GM12878 (cell line): ENCODE data around the gene ITPRIP. TPM values are rescaled to one million over a fixed set of nuclear protein-coding genes. Genes with fewer than 3 reads are reported as not detected.

Source experiments
- ATAC-seq: fragments of 200-7000 bp; cut with Tn5 transposase; 3 replicates; pipeline ENCODE4 v1.9.1; 2020; ENCODE audit warnings: mild to moderate bottlenecking, moderate library complexity
- BruUV-seq: library from RNA; stranded (reverse); fragments of 400-500 nt; replicated peaks from 2 replicates; lab custom pipeline; 2021; lab: Mats Ljungman, UMichigan
- CTCF ChIA-PET: fragments of 300-600 bp; sonication (Branson Sonifier 250); formaldehyde crosslinking; extraction: SDS; loops from one replicate; lab custom pipeline; 2021; ENCODE audit warnings: inconsistent platforms; lab: Yijun Ruan, JAX
- POLR2A ChIA-PET: fragments of 350-600 bp; formaldehyde crosslinking; extraction: SDS; loops from one replicate; lab custom pipeline; 2021; ENCODE audit warnings: inconsistent platforms; lab: Charles Lee
- RAD21 ChIA-PET: fragments of 300-600 bp; sonication (Branson Sonifier 250); formaldehyde crosslinking; loops from one replicate; lab custom pipeline; 2023; ENCODE audit warnings: antibody characterized with exemption; ENCODE audit not compliant: unreplicated experiment; lab: Charles Lee
- SMC1A ChIA-PET: fragments of 300-600 bp; sonication (Branson Sonifier 250); formaldehyde crosslinking; loops from one replicate; lab custom pipeline; 2023; ENCODE audit not compliant: unreplicated experiment, uncharacterized antibody; lab: Charles Lee
- DNase-seq: peaks from one replicate; pipeline ENCODE4 v3.0.0-alpha.2; 2011; ENCODE audit warnings: low read depth, low spot score
- FAIRE-seq: peaks from 3 replicates; lab custom pipeline; 2011; peaks lifted over from hg19 to GRCh38; lab: Jason Lieb, UNC
- H2AFZ ChIP-seq: 2 replicates; pipeline ENCODE4 v1.6.0; 2011; ENCODE audit warnings: low read depth, low read length, control low read depth; ENCODE audit not compliant: control insufficient read depth
- H3K27ac ChIP-seq: 2 replicates; pipeline ENCODE4 v1.5.1; 2011; ENCODE audit warnings: control low read depth; ENCODE audit not compliant: control insufficient read depth, insufficient read depth
- H3K27me3 ChIP-seq, 2 experiments: replicated peaks in 1 of 2; 2 replicates each; pipeline versions ENCODE4 v1.6.0 to v1.6.1; 2011; ENCODE audit warnings: low read length in 1 of 2; ENCODE audit not compliant: control insufficient read depth in 2 of 2, insufficient read depth in 2 of 2
- H3K36me3 ChIP-seq, 2 experiments: 2 replicates each; pipeline ENCODE4 v1.5.1; 2011; ENCODE audit warnings: low read length in 1 of 2; ENCODE audit not compliant: control insufficient read depth in 2 of 2, insufficient read depth in 2 of 2
- H3K4me1 ChIP-seq: 2 replicates; pipeline ENCODE4 v1.6.1; 2011; ENCODE audit warnings: mild to moderate bottlenecking, low read length, moderate library complexity, mixed read lengths; ENCODE audit not compliant: control insufficient read depth, insufficient read depth
- H3K4me2 ChIP-seq: 2 replicates; pipeline ENCODE4 v1.6.0; 2011; ENCODE audit warnings: control low read depth; ENCODE audit not compliant: control insufficient read depth, insufficient read depth
- H3K4me3 ChIP-seq: fragments of 200-600 bp; sonication (generic); 2 replicates; pipeline ENCODE4 v1.5.1; 2016
- H3K79me2 ChIP-seq: 2 replicates; pipeline ENCODE4 v1.6.0; 2011; ENCODE audit warnings: low read length; ENCODE audit not compliant: control insufficient read depth, insufficient read depth
- H3K9ac ChIP-seq: 2 replicates; pipeline ENCODE4 v1.8.0; 2011; ENCODE audit warnings: low read length, control low read depth, mixed read lengths; ENCODE audit not compliant: control insufficient read depth, insufficient read depth
- H3K9me3 ChIP-seq: replicated peaks from 3 replicates; pipeline ENCODE4 v1.5.1; 2011; ENCODE audit warnings: mild to moderate bottlenecking, low read length; ENCODE audit not compliant: control insufficient read depth, insufficient read depth
- H4K20me1 ChIP-seq: 2 replicates; pipeline ENCODE4 v1.6.0; 2011; ENCODE audit not compliant: control insufficient read depth, insufficient read depth
- BRCA1 ChIP-seq: IDR thresholded peaks from 2 replicates; pipeline ENCODE4 v1.6.1; 2011; ENCODE audit warnings: low read depth, low read length, improper control_type of control experiment
- CBFB ChIP-seq: IDR thresholded peaks from 2 replicates; pipeline ENCODE4 v1.6.1; 2016; ENCODE audit warnings: antibody characterized with exemption, low read depth
- CHD1 ChIP-seq: IDR thresholded peaks from 2 replicates; pipeline ENCODE4 v1.6.1; 2012; ENCODE audit warnings: low read depth, low read length, improper control_type of control experiment
- CREM ChIP-seq: IDR thresholded peaks from 2 replicates; pipeline ENCODE4 v1.6.1; 2014; ENCODE audit warnings: antibody characterized with exemption, low read depth
- FOXM1 ChIP-seq: IDR thresholded peaks from 2 replicates; pipeline ENCODE4 v1.6.1; 2012; ENCODE audit warnings: low read depth, mild to moderate bottlenecking, inconsistent platforms, low read length, moderate library complexity
- KLF5 ChIP-seq: fragments of 450-650 bp; IDR thresholded peaks from 2 replicates; pipeline ENCODE4 v1.6.1; 2014; ENCODE audit warnings: mild to moderate bottlenecking; ENCODE audit not compliant: partially characterized antibody
- MEF2A ChIP-seq: IDR thresholded peaks from 2 replicates; pipeline ENCODE4 v1.6.1; 2011; ENCODE audit warnings: low read depth, mild to moderate bottlenecking, low read length, moderate library complexity; ENCODE audit not compliant: insufficient read depth
- NFYA ChIP-seq: IDR thresholded peaks from 2 replicates; pipeline ENCODE4 v1.6.1; 2011; ENCODE audit warnings: low read depth, mild to moderate bottlenecking, low read length, improper control_type of control experiment, borderline replicate concordance
- RAD51 ChIP-seq: fragments of 450-650 bp; IDR thresholded peaks from 2 replicates; pipeline ENCODE4 v1.6.1; 2016; ENCODE audit warnings: moderate library complexity, mild to moderate bottlenecking, inconsistent platforms
- STAT3 ChIP-seq: IDR thresholded peaks from 2 replicates; pipeline ENCODE4 v1.6.1; 2011; ENCODE audit warnings: low read depth, low read length, improper control_type of control experiment
- WGBS: methylation state at CpG from one replicate; pipeline ENCODE4 v1.1.6; 2016; ENCODE audit warnings: low lambda C conversion rate; ENCODE audit not compliant: insufficient replicate concordance, insufficient coverage; ENCODE audit errors: missing lambda C conversion rate; 5-methylcytosine and 5-hydroxymethylcytosine counted together
- in situ Hi-C: fragments of 300-500 bp; cut with MboI; formaldehyde crosslinking; loops from 9 replicates; pipeline ENCODE4 v1.14.3; 2018; ENCODE audit warnings: mixed read lengths
- intact Hi-C: fragments of 100-400 bp; cut with micrococcal nuclease; formaldehyde crosslinking; loops from one replicate; pipeline ENCODE4 v1.14.2; 2022; ENCODE audit not compliant: unreplicated experiment
- polyA plus RNA-seq, 11 experiments: library from polyadenylated mRNA; depleted of rRNA in 4 of 11; unstranded in 6 of 11; stranded (reverse) in 5 of 11; fragments of >200 nt; fragmentation: Nextera tagmentation in 4 of 11; fragmentation: Illumina TruSeq in 1 of 11; extraction: Ambion mirVana in 4 of 11; extraction: Trizol in 1 of 11; gene quantifications; 1 replicate in 1 of 11; 2 replicates in 10 of 11; pipeline versions ENCODE4 v1.2.1 to v1.2.3, GENCODE V29; 2011 to 2016; ENCODE audit warnings: inconsistent platforms in 2 of 11, missing spikeins in 2 of 11, low read depth in 1 of 11
- total RNA-seq, 4 experiments: library from RNA; depleted of rRNA in 3 of 4; stranded (reverse); fragments of >200 nt in 3 of 4; fragmentation: Illumina TruSeq in 1 of 4; extraction: Trizol in 1 of 4; gene quantifications; 2 replicates each; pipeline versions ENCODE4 v1.2.1 to v1.2.3, GENCODE V29; 2013 to 2021
- TF ChIP-seq, protein P1 (sequence below): fragments of 450-650 bp; IDR thresholded peaks from 2 replicates; pipeline ENCODE4 v1.6.1; 2017; ENCODE audit warnings: low read depth, mild to moderate bottlenecking, moderate library complexity
- TF ChIP-seq, protein P2 (sequence below): IDR thresholded peaks from 2 replicates; pipeline ENCODE4 v1.6.1; 2011; ENCODE audit warnings: borderline replicate concordance, low read depth, mild to moderate bottlenecking, moderate library complexity, low read length; ENCODE audit not compliant: insufficient read depth, poor library complexity, severe bottlenecking
- TF ChIP-seq, protein P3 (sequence below): IDR thresholded peaks from 2 replicates; pipeline ENCODE4 v1.6.1; 2012; ENCODE audit warnings: improper control_type of control experiment, low read depth, low read length; ENCODE audit not compliant: insufficient replicate concordance
- TF ChIP-seq, protein P4 (sequence below): fragments of 450-650 bp; IDR thresholded peaks from 2 replicates; pipeline ENCODE4 v1.6.1; 2016; ENCODE audit warnings: mild to moderate bottlenecking

Gene ITPRIP
- total and polyA plus RNA-seq, 10 of the 15 experiments (the other 5 are each of a cell fraction or from before 2014, with no cell fraction given), result 0.82 to 10.4 (median 5.9) TPM

DNA sequence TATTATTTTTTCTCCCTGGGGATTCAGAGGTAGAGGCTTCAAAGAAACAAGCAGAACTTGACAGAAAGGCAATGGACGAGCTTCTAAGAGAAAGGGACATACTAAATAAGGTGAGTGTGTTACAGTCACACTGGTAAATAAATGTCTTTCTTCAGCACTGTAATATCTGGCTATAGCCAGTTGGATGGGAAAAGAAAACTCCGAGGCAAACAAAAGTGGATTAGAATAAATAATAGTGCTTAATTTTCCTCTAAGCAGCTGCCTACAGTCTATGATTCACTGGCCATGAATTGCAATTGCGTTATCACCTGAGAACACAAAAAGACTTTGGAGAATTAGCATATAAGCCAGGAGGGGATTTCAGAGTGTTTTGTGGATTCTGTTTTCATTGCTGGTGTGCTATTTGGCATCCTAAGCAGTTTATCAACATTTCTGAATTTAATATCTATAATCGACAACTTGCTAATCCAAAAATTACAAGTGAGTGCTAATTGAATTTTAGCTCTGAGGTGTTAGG, 38.6 kb upstream of the ITPRIP start:
- SMC1A ChIA-PET, result no interaction called here
- no peak for TF ChIP-seq FOXM1
- TF ChIP-seq CREM, result no peak
- TF ChIP-seq, protein P1, sequence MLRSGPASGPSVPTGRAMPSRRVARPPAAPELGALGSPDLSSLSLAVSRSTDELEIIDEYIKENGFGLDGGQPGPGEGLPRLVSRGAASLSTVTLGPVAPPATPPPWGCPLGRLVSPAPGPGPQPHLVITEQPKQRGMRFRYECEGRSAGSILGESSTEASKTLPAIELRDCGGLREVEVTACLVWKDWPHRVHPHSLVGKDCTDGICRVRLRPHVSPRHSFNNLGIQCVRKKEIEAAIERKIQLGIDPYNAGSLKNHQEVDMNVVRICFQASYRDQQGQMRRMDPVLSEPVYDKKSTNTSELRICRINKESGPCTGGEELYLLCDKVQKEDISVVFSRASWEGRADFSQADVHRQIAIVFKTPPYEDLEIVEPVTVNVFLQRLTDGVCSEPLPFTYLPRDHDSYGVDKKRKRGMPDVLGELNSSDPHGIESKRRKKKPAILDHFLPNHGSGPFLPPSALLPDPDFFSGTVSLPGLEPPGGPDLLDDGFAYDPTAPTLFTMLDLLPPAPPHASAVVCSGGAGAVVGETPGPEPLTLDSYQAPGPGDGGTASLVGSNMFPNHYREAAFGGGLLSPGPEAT, result no peak
- TF ChIP-seq KLF5, result no peak
- no peak for TF ChIP-seq RAD51
- no peak for TF ChIP-seq NFYA
- TF ChIP-seq, protein P2, sequence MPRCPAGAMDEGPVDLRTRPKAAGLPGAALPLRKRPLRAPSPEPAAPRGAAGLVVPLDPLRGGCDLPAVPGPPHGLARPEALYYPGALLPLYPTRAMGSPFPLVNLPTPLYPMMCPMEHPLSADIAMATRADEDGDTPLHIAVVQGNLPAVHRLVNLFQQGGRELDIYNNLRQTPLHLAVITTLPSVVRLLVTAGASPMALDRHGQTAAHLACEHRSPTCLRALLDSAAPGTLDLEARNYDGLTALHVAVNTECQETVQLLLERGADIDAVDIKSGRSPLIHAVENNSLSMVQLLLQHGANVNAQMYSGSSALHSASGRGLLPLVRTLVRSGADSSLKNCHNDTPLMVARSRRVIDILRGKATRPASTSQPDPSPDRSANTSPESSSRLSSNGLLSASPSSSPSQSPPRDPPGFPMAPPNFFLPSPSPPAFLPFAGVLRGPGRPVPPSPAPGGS, result no peak
- TF ChIP-seq STAT3, result no peak
- TF ChIP-seq MEF2A, result no peak
- TF ChIP-seq BRCA1, result no peak
- TF ChIP-seq CHD1, result no peak
- no peak for TF ChIP-seq CBFB
- TF ChIP-seq, protein P3, sequence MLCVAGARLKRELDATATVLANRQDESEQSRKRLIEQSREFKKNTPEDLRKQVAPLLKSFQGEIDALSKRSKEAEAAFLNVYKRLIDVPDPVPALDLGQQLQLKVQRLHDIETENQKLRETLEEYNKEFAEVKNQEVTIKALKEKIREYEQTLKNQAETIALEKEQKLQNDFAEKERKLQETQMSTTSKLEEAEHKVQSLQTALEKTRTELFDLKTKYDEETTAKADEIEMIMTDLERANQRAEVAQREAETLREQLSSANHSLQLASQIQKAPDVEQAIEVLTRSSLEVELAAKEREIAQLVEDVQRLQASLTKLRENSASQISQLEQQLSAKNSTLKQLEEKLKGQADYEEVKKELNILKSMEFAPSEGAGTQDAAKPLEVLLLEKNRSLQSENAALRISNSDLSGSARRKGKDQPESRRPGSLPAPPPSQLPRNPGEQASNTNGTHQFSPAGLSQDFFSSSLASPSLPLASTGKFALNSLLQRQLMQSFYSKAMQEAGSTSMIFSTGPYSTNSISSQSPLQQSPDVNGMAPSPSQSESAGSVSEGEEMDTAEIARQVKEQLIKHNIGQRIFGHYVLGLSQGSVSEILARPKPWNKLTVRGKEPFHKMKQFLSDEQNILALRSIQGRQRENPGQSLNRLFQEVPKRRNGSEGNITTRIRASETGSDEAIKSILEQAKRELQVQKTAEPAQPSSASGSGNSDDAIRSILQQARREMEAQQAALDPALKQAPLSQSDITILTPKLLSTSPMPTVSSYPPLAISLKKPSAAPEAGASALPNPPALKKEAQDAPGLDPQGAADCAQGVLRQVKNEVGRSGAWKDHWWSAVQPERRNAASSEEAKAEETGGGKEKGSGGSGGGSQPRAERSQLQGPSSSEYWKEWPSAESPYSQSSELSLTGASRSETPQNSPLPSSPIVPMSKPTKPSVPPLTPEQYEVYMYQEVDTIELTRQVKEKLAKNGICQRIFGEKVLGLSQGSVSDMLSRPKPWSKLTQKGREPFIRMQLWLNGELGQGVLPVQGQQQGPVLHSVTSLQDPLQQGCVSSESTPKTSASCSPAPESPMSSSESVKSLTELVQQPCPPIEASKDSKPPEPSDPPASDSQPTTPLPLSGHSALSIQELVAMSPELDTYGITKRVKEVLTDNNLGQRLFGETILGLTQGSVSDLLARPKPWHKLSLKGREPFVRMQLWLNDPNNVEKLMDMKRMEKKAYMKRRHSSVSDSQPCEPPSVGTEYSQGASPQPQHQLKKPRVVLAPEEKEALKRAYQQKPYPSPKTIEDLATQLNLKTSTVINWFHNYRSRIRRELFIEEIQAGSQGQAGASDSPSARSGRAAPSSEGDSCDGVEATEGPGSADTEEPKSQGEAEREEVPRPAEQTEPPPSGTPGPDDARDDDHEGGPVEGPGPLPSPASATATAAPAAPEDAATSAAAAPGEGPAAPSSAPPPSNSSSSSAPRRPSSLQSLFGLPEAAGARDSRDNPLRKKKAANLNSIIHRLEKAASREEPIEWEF, result no peak
- TF ChIP-seq, protein P4, sequence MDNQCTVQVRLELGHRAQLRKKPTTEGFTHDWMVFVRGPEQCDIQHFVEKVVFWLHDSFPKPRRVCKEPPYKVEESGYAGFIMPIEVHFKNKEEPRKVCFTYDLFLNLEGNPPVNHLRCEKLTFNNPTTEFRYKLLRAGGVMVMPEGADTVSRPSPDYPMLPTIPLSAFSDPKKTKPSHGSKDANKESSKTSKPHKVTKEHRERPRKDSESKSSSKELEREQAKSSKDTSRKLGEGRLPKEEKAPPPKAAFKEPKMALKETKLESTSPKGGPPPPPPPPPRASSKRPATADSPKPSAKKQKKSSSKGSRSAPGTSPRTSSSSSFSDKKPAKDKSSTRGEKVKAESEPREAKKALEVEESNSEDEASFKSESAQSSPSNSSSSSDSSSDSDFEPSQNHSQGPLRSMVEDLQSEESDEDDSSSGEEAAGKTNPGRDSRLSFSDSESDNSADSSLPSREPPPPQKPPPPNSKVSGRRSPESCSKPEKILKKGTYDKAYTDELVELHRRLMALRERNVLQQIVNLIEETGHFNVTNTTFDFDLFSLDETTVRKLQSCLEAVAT, result no peak

More for the DNA sequence above, 38.6 kb upstream of the ITPRIP start:
- Histone ChIP-seq H3K9ac (no peak overlapping the region), H3K27ac (no peak overlapping the region), H3K9me3 (no peaks in the 10 kb centered on the region), H3K79me2 (no peaks in the 10 kb centered on the region), H3K4me1 (no peaks in the 10 kb centered on the region), H3K36me3 (no peaks in the 10 kb centered on the region), H3K27me3 (no peaks in the 10 kb centered on the region; a peak in 1 of 4 replicates), H3K4me3 (no peak overlapping the region), H2AFZ (no peak overlapping the region), H3K4me2 (no peak overlapping the region), H4K20me1 (no peaks in the 10 kb centered on the region)
- FAIRE-seq (no peak), DNase-seq (no peak), ATAC-seq (no peak)
- POLR2A ChIA-PET, result no interaction called here
- BruUV-seq, result no TSS peak
- intact Hi-C loops (no loop called here), in situ Hi-C loops (no loop called here)
- CTCF ChIA-PET, result no interaction called here
- RAD21 ChIA-PET, result no interaction called here
- WGBS, result 56% methylated on average over 4 of the region's 4 CpGs
